GM21381 (cell line): ENCODE measurements around the gene VAMP1.
"Not testable (repeated sequence)": the region's sequence is repeated elsewhere in the genome, so short reads cannot be mapped to it uniquely, and the experiment has no call there.

ENCODE experiments used
- ATAC-seq: cut with Tn5 transposase; IDR thresholded peaks from one replicate; pipeline ENCODE4 v1.9.1; 2021; ENCODE audit warnings: mild to moderate bottlenecking, moderate library complexity; ENCODE audit not compliant: unreplicated experiment

Gene VAMP1

DNA sequence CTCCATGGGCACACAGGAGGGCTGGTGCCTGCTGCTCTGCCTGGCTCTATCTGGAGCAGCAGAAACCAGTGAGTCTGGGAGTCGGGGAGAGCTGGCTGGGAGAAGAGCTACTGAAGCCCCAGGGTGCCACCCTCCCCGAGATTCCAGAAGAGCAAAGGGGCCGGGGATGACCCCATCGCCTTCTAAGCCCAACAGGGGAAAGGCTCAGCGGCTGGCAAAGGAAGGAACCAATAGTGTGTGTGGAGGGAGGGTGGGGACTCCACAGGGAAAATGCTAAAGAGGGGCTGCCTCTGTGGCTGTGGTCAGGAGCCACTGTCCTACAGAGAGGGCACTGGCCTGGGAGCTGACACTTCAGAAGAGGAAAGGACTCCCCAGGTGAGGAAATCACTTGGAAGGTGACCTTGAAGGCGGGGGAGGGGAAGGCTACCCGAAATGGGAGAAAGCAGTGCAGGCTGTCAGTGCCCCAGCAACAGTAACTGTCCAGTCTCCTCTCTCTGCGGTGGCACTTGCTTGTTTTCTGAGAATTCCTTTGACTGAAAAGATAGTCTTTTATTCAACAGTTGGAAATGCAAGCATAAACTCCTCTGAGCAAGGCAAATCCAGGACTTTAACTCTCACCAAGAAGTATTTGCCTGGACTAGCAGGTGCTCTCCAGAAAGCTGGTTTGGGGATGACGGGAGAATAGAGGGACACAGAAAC, 18.1 kb downstream of the VAMP1 start:
- ATAC-seq = no peak

DNA sequence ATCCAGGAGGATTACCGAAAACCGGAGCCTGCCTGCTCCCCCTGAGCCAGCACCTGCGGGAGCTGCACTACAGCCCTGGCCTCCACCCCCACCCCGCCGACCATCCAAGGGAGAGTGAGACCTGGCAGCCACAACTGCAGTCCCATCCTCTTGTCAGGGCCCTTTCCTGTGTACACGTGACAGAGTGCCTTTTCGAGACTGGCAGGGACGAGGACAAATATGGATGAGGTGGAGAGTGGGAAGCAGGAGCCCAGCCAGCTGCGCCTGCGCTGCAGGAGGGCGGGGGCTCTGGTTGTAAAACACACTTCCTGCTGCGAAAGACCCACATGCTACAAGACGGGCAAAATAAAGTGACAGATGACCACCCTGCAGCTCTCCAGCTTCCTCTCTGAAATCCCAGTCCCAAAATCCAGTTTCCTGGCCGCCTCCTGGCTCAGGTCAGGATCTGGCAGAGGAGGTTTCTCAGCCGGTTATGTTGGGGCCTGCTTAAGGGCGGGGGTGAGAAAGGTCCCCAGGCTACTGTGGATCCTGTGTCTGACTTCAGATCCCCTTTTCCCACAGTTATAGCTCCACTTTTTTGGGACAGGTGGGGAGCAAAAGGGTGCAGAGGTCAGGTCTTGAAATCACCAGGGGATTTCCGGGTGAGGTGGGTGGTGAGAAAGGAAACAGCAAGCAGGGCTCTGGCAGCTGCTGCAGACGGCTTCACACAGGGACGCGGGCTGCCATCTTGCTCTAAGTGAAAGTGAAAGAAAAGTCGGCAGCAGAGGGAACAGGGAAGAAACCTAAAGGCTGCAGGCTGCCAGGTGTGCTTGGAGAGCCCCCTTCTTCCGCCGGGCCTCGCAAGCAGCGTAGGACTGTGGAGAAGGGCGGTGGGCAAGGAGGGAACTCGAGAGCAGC, 18.9 kb downstream of the VAMP1 start, which contains the start of gene TAPBPL:
TAPBPL (plus strand) TSS at position 695 of the 897 bp plus-strand sequence. CDS start 207 bp downstream, outside the sequence.
- ATAC-seq = peak; percentile 63

DNA sequence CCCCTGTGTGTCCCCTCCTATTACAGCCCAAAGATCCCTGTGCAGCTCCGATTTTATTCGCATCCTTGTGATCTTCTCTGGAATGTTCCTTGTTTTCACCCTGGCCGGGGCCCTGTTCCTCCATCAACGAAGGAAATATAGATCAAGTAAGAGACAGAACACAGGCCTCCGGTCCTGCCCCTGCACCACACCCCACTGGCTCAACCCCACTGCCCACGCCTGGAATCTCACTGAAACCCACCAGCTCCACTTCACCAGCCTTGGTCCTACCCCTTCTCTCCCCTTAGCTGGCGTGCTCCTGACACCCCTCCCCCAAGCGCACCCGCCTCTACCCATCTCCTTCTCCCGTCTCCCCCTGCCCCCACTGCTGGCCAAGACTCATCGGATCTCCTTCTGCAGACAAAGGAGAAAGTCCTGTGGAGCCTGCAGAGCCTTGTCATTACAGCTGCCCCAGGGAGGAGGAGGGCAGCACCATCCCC, 19.6 kb downstream of the VAMP1 start:
- no peak for ATAC-seq

GRCh38 chr12:6450091-6450868, 20.2 kb downstream of the VAMP1 start:
- ATAC-seq = no peak

- no peak for ATAC-seq
Observed at GRCh38 chr12:6444704-6445688, 25.5 kb downstream of the VAMP1 start, which contains the start of gene CD27. CD27 (plus strand) TSS chr12:6444955; CDS start chr12:6445096, 141 bp downstream.

GRCh38 chr12:6444031-6444430, 26.4 kb downstream of the VAMP1 start:
- no peak for ATAC-seq

DNA sequence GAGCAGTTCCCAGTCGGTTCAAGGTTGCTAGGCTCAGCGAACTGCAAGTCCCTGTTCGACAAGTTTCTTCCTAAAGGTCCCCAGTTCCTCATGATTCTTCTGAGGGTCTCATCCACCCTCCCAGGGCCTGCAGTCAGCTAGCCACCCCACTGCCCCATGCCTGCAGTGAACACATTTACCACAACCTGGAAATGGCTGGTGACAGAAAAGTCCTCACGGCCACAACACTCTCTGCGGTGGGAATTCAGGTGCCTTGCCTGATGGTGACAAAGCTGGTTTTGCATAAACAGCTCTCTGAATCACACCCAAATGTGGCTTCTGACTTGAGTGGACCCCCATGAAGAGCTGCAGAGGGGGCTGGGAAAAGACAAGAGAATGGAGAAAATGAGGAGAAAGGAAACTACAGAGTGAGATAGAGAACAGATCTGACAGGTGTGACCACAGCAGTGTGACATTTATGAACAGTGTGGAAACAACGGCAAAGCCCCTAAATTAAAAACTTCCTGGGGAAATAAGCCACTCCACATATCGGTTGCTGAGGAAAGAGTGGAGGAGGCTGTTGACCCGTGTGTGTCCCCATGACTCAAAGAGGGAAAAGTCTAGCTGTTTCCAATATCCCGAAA, 27.0 kb downstream of the VAMP1 start:
- no peak for ATAC-seq

- ATAC-seq = no peak
Observed at GRCh38 chr12:6442836-6443235, 27.6 kb downstream of the VAMP1 start.

DNA sequence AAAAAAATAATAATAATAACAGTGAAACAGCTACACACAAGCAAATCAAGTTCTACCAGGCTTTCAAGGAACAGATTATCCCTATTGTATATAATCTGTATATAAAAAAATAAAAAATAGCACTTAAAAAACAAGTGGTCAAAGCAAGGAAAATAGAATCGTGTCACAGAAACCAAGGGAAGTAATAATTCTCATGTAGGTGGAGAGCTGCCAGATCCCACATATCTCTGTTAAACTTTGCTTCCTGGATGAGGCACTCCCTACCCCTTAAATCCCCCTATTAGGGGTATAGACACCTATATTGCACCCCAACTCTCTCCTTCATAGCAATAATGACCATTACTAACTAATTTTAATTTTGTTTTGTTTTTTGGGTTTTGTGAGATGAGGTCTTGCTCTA, 30.1 kb downstream of the VAMP1 start:
- ATAC-seq = no peak

DNA sequence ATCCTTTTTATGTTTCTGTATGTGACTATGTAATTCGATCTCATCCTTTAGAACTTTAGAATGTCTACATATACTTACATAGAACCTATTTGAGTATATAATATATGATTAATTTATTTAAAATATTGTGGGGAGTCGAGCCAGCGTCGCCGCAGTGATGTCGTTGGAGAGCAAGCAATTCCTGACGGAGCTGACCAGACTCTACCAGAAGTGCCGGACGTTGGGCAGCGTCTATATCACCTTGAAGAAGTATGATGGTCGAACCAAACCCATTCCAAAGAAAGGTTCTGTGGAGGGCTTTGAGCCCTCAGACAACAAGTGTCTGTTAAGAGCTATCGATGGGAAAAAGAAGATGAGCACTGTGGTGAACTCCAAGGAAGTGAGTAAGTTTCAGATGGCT, 32.1 kb downstream of the VAMP1 start:
- ATAC-seq = no peak

DNA sequence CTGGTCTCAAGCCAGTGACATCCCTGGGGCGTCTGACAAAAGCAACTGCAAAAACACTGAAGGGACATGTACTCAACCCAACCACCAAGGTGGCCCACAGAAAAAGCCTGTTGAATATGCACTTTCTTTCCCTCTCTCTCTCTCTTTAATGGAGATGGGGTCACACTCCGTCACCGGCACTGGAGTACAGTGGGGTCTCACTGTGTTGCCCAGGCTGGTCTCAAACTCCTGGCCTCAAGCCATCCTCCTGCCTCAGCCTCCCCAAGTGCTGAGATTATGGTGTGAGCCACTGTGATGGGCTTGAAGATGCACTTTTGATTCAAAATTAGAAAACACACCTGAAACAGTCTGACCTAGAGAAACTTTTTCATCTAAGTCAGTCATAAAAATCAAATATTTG, 32.9 kb downstream of the VAMP1 start:
- no peak for ATAC-seq

GRCh38 chr12:6435961-6436715, 34.3 kb downstream of the VAMP1 start:
- no peak for ATAC-seq

GRCh38 chr12:6434205-6435140, 36.0 kb downstream of the VAMP1 start:
- no peak for ATAC-seq

DNA sequence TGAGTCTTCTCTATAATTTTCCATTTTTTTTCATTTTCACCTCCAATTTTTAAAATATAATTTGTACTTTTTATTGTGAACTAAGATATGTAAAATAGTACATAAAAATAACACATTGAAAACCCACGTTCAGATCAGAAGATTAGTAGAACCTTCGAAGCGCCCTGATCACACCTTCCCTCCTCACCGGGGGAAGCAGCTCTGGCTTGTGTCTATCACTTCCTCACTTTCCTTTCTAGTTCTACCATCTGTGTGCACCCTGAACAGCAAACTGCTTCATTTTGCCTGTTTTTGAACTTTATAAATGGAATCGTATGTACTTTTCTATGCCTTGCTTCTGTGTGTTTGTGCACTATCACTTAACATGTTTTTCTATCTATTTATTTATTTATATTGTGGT, 37.5 kb downstream of the VAMP1 start:
- ATAC-seq = no peak

- ATAC-seq = no peak
Observed at GRCh38 chr12:6430124-6430989, 40.1 kb downstream of the VAMP1 start.

DNA sequence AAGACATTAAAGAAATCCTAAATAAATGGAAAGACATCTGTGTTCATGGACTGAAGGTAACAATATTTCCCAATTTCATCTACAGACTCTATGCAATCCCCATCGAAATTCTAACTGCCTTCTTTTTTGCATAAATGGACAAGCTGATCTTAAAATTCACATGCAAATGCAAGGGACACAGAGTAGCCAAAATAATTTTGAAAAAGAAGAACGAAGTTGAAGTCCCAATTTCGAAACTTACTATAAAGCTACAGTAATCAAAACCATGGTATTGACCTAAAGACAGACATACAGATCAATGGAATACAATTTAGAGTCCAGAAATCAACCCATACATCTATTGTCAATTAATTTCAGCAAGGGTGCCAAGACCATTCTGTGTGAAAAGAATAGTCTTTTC, 42.2 kb downstream of the VAMP1 start:
- no peak for ATAC-seq

DNA sequence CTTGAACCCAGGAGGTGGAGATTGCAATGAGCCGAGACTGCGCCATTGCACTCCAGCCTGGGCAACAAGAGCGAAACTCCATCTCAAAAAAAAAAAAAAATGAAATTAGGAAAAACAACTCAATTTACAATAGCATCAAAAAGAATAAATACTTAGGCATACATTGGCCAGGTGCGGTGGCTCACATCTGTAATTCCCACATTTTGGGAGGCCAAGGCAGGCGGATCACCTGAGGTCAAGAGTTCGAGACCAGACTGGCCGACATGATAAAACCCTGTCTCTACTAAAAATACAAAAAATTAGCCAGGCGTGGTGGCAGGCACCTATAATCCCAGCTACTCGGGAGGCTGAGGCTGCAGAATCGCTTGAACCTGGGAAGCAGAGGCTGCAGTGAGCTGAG, 42.7 kb downstream of the VAMP1 start:
- ATAC-seq = not testable (repeated sequence)
